PC-3 (cell line): Measurements from ENCODE around the gene C15orf62.

ENCODE experiments used
- CTCF ChIP-seq: fragments of 300-600 bp; sonication (generic); conservative IDR thresholded peaks from 2 replicates; pipeline ENCODE4 v1.5.1; 2017; ENCODE audit warnings: antibody characterized with exemption, low read depth, mild to moderate bottlenecking, low read length
- EZH2 ChIP-seq: fragments of 300-600 bp; sonication (generic); IDR thresholded peaks from one replicate; pipeline ENCODE4 v1.6.1; 2017; ENCODE audit warnings: antibody characterized with exemption, mild to moderate bottlenecking, low read length; ENCODE audit not compliant: unreplicated experiment
- EZH2phosphoT487 ChIP-seq: fragments of 300-600 bp; sonication (generic); IDR thresholded peaks from 2 replicates; pipeline ENCODE4 v1.6.1; 2018; ENCODE audit warnings: mild to moderate bottlenecking, antibody characterized with exemption, low read length, borderline replicate concordance

GRCh38 chr15:40722354-40722753 lies 47.4 kb upstream of the C15orf62 start:
- TF ChIP-seq CTCF (no peak), EZH2 (no peak), EZH2phosphoT487 (no peak)
